Upper lobe of right lung (tissue), 1 donor: ENCODE data around the gene CD244. TPM values are rescaled to one million over a fixed set of nuclear protein-coding genes. Genes with fewer than 3 reads are reported as not detected.
"Not testable (repeated sequence)": the region's sequence is repeated elsewhere in the genome, so short reads cannot be mapped to it uniquely, and the experiment has no call there.

Source experiments
- ATAC-seq: fragments of 200-7000 bp; cut with Tn5 transposase; one replicate; pipeline ENCODE4 v1.9.1; 2020; ENCODE audit warnings: mild to moderate bottlenecking, moderate library complexity
- DNase-seq: peaks from one replicate; pipeline ENCODE4 v3.0.0-alpha.2; 2020
- H3K27ac ChIP-seq: fragments of 200-600 bp; one replicate; pipeline ENCODE4 v1.8.0; 2022
- H3K27me3 ChIP-seq: fragments of 200-600 bp; one replicate; pipeline ENCODE4 v1.8.0; 2022; ENCODE audit warnings: mild to moderate bottlenecking
- H3K36me3 ChIP-seq: fragments of 200-600 bp; one replicate; pipeline ENCODE4 v1.8.0; 2022
- H3K4me1 ChIP-seq: fragments of 200-600 bp; one replicate; pipeline ENCODE4 v1.8.0; 2022
- H3K4me3 ChIP-seq: fragments of 200-600 bp; one replicate; pipeline ENCODE4 v1.8.0; 2022; ENCODE audit warnings: mild to moderate bottlenecking
- H3K9me3 ChIP-seq: fragments of 200-600 bp; one replicate; pipeline ENCODE4 v1.8.0; 2022
- CTCF ChIP-seq: fragments of 200-600 bp; IDR thresholded peaks from one replicate; pipeline ENCODE4 v1.8.0; 2022; ENCODE audit warnings: antibody characterized with exemption
- intact Hi-C: fragments of 100-400 bp; cut with DNase I; formaldehyde crosslinking; loops from one replicate; pipeline ENCODE4 v1.11.0; 2022
- total RNA-seq: library from RNA; stranded (reverse); fragmentation: NEBNext Ultra II Directional; extraction: Animal tissue kit (Norgen Biotek cat#: 25700); gene quantifications from one replicate; pipeline ENCODE4 v1.2.1, GENCODE V29; 2021
- donor health status: DM: no; HTN: yes; CAD: no; lungs with severe emphysema.

CD244 gene
- total RNA-seq, 1 donor from 2014 or later = 3.0 TPM

GRCh38 chr1:160905617-160905989 lies 42.9 kb upstream of the CD244 start:
- peak; percentile 21 for ATAC-seq

DNA sequence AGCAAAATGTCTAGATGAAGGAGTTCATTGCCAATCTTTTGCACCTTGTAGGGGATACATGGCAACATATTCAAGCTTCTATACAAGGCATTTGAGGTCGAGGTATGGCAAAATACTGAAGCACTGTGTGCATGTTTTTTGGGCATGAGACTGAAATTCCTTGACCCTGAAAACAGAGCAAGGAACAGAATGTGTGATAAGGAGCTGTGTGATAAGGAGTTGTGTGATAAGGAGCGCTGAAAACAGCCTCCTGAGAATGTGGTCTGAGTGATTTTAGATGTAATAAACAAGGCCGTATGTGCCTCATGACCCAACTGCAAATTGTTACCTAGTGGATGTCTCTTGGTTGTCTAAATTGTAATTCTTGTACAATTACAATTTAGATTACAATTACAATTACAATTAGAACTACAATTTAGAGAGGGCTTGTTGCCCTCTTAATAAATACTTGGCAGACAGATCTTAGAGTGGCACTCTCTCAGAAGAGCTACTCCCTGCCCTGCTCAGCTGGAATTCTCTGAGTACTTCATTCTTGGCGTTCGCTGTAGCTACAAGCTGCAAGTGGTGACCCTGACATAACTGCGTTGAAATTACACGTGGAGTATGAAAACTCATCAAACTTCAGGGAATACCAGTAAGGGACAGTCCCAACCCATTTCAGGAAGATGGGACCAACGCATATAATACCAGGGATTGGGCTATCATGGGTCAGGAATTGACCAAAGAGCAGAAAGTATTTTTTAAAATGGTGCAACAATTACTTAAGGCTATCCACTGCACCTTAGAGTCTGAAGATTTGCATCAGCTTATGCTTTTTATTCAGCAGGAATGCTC lies 42.3 kb upstream of the CD244 start:
- intact Hi-C loops = no loop called here
- H3K36me3 ChIP-seq = no peaks in the 10 kb centered on the region
- H3K27ac ChIP-seq = peak overlapping the region; percentile 34
- peaks cover 8% of the 10 kb centered on the region for H3K4me1 ChIP-seq
- no peak for TF ChIP-seq CTCF
- H3K9me3 ChIP-seq = no peaks in the 10 kb centered on the region
- no peak overlapping the region for H3K4me3 ChIP-seq
- ATAC-seq = peak; percentile 86
- DNase-seq = no peak
- H3K27me3 ChIP-seq = peaks cover 3% of the 10 kb centered on the region

More at GRCh38 chr1:160905617-160905989, 42.9 kb upstream of the CD244 start:
- intact Hi-C loops = no loop called here
- H3K4me3 ChIP-seq = no peak overlapping the region
- H3K36me3 ChIP-seq = no peaks in the 10 kb centered on the region
- peaks cover 8% of the 10 kb centered on the region for H3K27me3 ChIP-seq
- no peaks in the 10 kb centered on the region for H3K9me3 ChIP-seq
- no peak for TF ChIP-seq CTCF
- H3K4me1 ChIP-seq = peaks cover 8% of the 10 kb centered on the region
- H3K27ac ChIP-seq = peak overlapping the region; percentile 34
- no peak for DNase-seq

DNA sequence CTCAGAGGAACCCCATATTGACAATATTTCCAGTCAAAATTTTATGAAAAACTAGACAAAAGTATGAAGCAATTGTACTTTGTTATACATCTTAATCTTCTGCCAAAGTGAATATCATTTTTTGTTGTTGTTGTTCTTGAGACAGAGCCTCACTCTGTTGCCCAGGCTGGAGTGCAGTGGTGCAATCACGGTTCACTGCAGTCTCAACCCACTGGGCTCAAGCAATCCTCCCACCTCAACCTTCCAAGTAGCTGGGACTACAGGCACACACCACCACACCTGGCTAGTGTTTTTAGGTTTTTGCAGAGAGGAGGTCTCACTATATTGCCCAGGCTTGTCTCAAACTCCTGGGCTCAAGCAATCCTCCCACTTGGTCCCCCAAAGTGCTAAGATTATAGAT lies 39.6 kb upstream of the CD244 start:
- H3K36me3 ChIP-seq, intact Hi-C loops, H3K4me3 ChIP-seq, H3K4me1 ChIP-seq, H3K9me3 ChIP-seq, H3K27me3 ChIP-seq, ATAC-seq, H3K27ac ChIP-seq, DNase-seq: not testable (repeated sequence)

DNA sequence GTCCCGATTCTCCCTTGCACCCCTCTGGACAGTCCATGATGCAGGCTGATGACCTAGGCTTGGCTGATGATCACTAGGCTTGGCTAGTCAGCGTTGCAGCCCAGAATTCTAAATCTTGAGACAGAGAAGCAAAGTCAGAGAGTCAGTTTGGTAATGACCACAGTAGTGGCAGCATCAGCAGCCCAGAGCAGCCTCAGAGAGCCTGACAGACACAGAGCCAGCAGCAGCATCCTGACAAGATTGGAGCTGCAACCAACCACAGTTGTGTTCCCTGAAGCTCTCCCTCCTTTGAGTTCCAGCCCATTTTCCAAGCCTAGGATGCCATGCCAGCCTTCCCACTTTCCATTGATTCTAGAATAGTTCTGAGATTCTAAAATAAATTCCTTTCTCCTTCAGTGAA lies 39.1 kb upstream of the CD244 start:
- ATAC-seq (no peak), DNase-seq (no peak)
- Histone ChIP-seq H3K27ac (no peak overlapping the region), H3K9me3 (no peaks in the 10 kb centered on the region), H3K4me1 (peaks cover 8% of the 10 kb centered on the region), H3K36me3 (no peaks in the 10 kb centered on the region), H3K27me3 (no peaks in the 10 kb centered on the region), H3K4me3 (no peak overlapping the region)
- no peak for TF ChIP-seq CTCF
- intact Hi-C loops = no loop called here

DNA sequence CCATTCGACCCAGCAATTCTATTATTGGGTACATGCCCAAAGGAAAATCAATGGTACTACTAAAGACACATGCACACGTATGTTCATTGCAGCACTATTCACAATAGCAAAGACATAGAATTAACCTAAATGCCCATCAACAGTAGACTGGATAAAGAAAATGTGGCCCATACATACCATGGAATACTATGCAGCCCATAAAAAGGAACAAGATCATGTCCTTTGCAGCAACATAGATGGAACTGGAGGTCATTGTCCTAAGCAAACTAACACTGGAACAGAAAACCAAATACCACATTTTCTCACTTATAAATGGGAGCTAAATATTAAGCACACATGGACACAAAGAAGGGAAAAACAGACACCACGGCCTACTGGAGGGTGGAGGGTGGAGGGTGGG lies 38.0 kb upstream of the CD244 start:
- DNase-seq, H3K4me3 ChIP-seq, intact Hi-C loops, H3K27ac ChIP-seq, ATAC-seq, H3K4me1 ChIP-seq, H3K36me3 ChIP-seq, H3K27me3 ChIP-seq, H3K9me3 ChIP-seq: not testable (repeated sequence)

DNA sequence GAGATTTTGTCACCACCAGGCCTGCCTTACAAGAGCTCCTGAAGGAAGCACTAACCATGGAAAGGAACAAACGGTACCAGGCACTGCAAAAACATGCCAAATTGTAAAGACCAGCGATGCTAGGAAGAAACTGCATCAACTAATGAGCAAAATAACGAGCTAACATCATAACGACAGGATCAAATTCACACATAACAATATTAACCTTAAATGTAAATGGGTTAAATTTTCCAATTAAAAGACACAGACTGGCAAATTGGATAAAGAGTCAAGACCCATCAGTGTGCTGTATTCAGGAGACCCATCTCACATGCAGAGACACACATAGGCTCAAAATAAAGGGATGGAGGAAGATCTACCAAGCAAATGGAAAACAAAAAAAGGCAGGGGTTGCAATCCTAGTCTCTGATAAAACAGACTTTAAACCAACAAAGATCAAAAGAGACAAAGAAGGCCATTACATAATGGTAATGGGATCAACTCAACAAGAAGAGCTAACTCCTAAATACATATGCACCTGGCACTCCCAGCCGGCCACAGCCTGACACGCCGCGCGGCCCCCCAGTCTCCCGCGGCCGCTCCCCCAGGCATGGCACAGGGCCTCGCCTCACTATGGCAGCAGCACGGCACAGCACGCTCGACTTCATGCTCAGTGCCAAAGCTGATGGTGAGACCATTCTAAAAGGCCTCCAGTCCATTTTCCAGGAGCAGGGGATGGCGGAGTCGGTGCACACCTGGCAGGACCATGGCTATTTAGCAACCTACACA lies 31.9 kb upstream of the CD244 start:
- H3K4me3 ChIP-seq, H3K36me3 ChIP-seq, intact Hi-C loops, H3K27me3 ChIP-seq, DNase-seq, H3K27ac ChIP-seq, ATAC-seq, H3K4me1 ChIP-seq, H3K9me3 ChIP-seq: not testable (repeated sequence)

DNA sequence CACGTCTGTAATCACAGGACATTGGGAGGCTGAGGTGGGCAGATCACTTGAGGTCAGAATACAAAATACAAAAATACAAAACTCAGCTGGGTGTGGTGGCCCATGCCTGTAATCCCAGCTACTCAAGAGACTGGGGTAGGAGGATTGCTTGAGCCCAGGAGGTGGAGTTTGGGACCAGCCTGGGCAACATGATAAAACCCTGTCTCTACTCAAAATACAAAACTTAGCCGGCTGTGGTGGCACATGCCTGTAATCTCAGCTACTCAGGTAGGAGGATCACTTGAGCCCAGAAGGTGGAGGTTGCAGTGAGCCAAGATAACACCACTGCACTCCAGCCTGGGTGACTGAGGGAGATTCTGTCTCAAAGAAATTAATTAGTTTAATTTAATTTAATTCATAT lies 28.8 kb upstream of the CD244 start:
- no peaks in the 10 kb centered on the region for H3K9me3 ChIP-seq
- no peaks in the 10 kb centered on the region for H3K4me1 ChIP-seq
- no peak for ATAC-seq
- no peak for TF ChIP-seq CTCF
- H3K27me3 ChIP-seq = no peaks in the 10 kb centered on the region
- no peak for DNase-seq
- H3K36me3 ChIP-seq = no peaks in the 10 kb centered on the region
- H3K27ac ChIP-seq = no peak overlapping the region
- intact Hi-C loops = no loop called here
- H3K4me3 ChIP-seq = no peak overlapping the region
